Esophagus muscularis mucosa (tissue), 4 donors: ENCODE results near the gene RPS6KA2. TPM values are rescaled to one million over a fixed set of nuclear protein-coding genes. Genes with fewer than 3 reads are reported as not detected.

ENCODE experiments used
- DNase-seq: peaks from one replicate; pipeline ENCODE4 v3.0.0-alpha.2; 2017; ENCODE audit errors: extremely low spot score
- H3K27ac ChIP-seq, 4 donors: fragments of 200-600 bp; sonication (generic); replicated peaks in 1 of 4; 1 replicate in 3 of 4; 2 replicates in 1 of 4; pipeline ENCODE4 v1.5.1; 2016 to 2019; ENCODE audit warnings: mild to moderate bottlenecking in 1 of 4
- H3K27me3 ChIP-seq, 4 donors: fragments of 200-600 bp; sonication (generic); one replicate each; pipeline versions ENCODE4 v1.5.1 to v1.6.0; 2016 to 2019
- H3K36me3 ChIP-seq, 4 donors: fragments of 200-600 bp; sonication (generic); one replicate each; pipeline ENCODE4 v1.5.1; 2016 to 2019
- H3K4me1 ChIP-seq, 4 donors: fragments of 200-600 bp; sonication (generic); one replicate each; pipeline ENCODE4 v1.5.1; 2016 to 2019
- H3K4me3 ChIP-seq, 4 donors: fragments of 200-600 bp; sonication (generic); 1 replicate in 2 of 4; 2 replicates in 2 of 4; pipeline ENCODE4 v1.5.1; 2016 to 2019; ENCODE audit warnings: mild to moderate bottlenecking in 4 of 4, moderate library complexity in 1 of 4
- H3K9me3 ChIP-seq, 4 donors: fragments of 200-600 bp; sonication (generic); 1 replicate in 3 of 4; 2 replicates in 1 of 4; pipeline ENCODE4 v1.5.1; 2016 to 2019
- CTCF ChIP-seq, 3 experiments: fragments of 200-600 bp in 2 of 3; fragments of 450-650 bp in 1 of 3; sonication (generic) in 2 of 3; IDR thresholded peaks; one replicate each; pipeline ENCODE4 v1.5.1; 2017 to 2019; ENCODE audit warnings: antibody characterized with exemption in 3 of 3, mild to moderate bottlenecking in 2 of 3, moderate library complexity in 1 of 3
- EP300 ChIP-seq: sonication (generic); formaldehyde crosslinking; IDR thresholded peaks from one replicate; pipeline ENCODE4 v1.6.1; 2017; ENCODE audit warnings: antibody characterized with exemption
- POLR2A ChIP-seq: fragments of 450-650 bp; IDR thresholded peaks from one replicate; pipeline ENCODE4 v1.6.1; 2017; ENCODE audit warnings: antibody characterized with exemption, moderate library complexity, mild to moderate bottlenecking, low read depth
- POLR2AphosphoS5 ChIP-seq, 2 donors: sonication (generic); formaldehyde crosslinking; IDR thresholded peaks; one replicate each; pipeline ENCODE4 v1.6.1; 2017; ENCODE audit warnings: antibody characterized with exemption in 2 of 2
- WGBS: methylation state at CpG from one replicate; pipeline ENCODE4 v1.1.5; 2018; 5-methylcytosine and 5-hydroxymethylcytosine counted together
- intact Hi-C: fragments of 100-400 bp; cut with DNase I; formaldehyde crosslinking; loops from one replicate; pipeline ENCODE4 v1.15.1; 2023
- total RNA-seq, 4 donors: library from RNA; depleted of rRNA; stranded (reverse); fragments of >200 nt; gene quantifications; one replicate each; pipeline versions ENCODE4 v1.1.0 to v1.2.1, GENCODE V29; 2016

Gene RPS6KA2
- total RNA-seq, 4 donors from 2014 or later: 83.9 to 126 (median 112) TPM

GRCh38 chr6:166525567-166525966 is 101.5 kb downstream of the RPS6KA2 start:
- intact Hi-C loops: no loop called here
- DNase-seq: no peak
- H3K4me3 ChIP-seq: no peak overlapping the region
- 97% methylated on average over 9 of the region's 9 CpGs for WGBS
- H3K27me3 ChIP-seq: no peaks in the 10 kb centered on the region
- H3K36me3 ChIP-seq: peaks cover 6 to 56% (median 42%) of the 10 kb centered on the region in 4 donors
- H3K27ac ChIP-seq: no peak overlapping the region
- TF ChIP-seq EP300 (no peak), POLR2AphosphoS5 (IDR thresholded peaks at IDR 0.05) (no peak), CTCF (IDR thresholded peaks at IDR 0.05) (no peak), POLR2A (no peak)
- H3K4me1 ChIP-seq: no peaks in the 10 kb centered on the region
- no peaks in the 10 kb centered on the region for H3K9me3 ChIP-seq

GRCh38 chr6:166523782-166524559 is 103.1 kb downstream of the RPS6KA2 start:
- Histone ChIP-seq H3K27ac (no peak overlapping the region), H3K36me3 (peaks cover 0 to 42% (median 32%) of the 10 kb centered on the region in 4 donors), H3K4me3 (no peak overlapping the region), H3K9me3 (no peaks in the 10 kb centered on the region), H3K4me1 (no peaks in the 10 kb centered on the region), H3K27me3 (no peaks in the 10 kb centered on the region)
- TF ChIP-seq POLR2A (no peak), POLR2AphosphoS5 (IDR thresholded peaks at IDR 0.05) (no peak), CTCF (IDR thresholded peaks at IDR 0.05) (no peak), EP300 (no peak)
- intact Hi-C loops: no loop called here
- 90% methylated on average over 16 of the region's 16 CpGs for WGBS
- no peak for DNase-seq

DNA sequence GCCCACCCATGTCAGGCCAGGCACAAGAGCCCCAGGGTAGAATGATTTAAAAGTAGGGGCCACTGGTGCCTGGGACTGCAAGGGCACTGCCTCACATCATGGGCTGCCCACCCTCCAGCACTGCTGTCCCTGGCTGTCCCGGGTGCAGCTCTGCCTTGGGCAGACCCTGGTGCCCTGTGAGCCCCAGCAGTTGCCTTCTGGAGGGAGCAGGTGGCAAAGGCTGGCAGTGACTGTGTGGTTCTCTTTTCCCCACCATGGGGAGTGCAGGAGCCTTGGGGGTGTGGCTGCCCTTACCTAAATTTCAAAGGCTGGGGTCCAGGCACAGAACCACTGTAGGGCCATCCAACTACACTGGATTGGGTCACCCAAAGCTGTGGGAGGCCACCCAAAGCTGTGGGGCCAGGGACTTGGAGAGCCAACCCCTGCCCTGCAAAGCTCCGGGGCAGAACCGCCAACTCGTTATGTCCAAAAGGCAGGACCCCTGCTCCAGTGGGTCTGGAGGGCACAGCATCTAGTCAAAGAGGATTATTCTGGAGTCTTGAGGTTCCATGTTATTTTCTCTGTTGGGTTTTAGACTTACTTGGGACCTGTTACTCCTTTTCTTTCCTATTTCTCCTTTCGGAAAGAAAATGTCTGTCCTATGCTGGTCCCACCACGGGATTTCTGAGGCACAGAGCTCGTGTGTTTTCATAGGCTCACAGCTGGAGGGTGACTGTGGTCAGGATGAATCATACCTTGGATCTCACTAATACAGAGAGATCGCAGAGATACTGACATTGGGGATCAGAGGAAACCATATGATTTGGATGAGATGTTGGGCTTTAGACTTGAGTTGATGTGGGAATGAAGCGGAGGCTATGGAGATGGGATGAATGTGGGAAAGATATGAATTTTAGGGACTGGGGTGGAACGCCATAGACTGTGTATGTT is 105.9 kb downstream of the RPS6KA2 start:
- H3K36me3 ChIP-seq: peaks cover 0 to 46% (median 26%) of the 10 kb centered on the region in 4 donors
- no peak for DNase-seq
- H3K4me3 ChIP-seq: no peak overlapping the region
- 94% methylated on average over 9 of the region's 10 CpGs for WGBS
- no peaks in the 10 kb centered on the region for H3K9me3 ChIP-seq
- no peak overlapping the region for H3K27ac ChIP-seq
- TF ChIP-seq POLR2A (no peak), EP300 (no peak), CTCF (IDR thresholded peaks at IDR 0.05) (no peak), POLR2AphosphoS5 (IDR thresholded peaks at IDR 0.05) (no peak)
- no peaks in the 10 kb centered on the region for H3K27me3 ChIP-seq
- H3K4me1 ChIP-seq: no peaks in the 10 kb centered on the region
- intact Hi-C loops: no loop called here

DNA sequence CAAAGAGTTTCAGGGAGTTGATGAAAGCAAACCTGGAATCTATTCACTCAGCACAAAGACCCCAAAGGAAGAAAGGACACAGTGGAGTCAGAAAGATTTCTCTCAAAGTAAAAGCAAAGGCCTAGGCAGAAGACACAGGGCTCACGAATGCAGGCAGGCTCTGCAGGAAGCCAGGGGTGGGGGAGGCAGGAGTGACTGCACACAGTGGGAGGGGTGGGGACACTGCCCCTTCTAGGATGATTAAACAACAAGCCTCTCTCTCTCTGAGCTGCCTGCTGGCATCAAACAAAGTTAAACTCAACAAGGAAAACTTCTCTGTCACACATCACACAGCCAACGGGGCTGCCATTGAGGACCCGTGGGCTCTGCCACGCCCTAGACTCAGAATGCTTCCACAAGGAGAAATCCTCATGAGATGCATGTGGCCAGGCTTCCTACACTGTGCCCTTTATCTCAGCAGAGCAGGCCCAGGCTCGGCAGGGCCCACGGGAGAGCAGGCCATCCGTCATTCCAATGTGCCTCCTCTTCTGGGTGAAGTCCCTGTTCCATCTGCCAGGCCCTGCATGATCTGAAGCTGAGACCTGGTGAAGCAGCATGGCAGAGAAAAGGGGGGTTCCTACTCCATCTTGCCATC is 110.7 kb downstream of the RPS6KA2 start:
- 79% methylated on average over 7 of the region's 7 CpGs for WGBS
- H3K4me1 ChIP-seq: no peaks in the 10 kb centered on the region
- TF ChIP-seq EP300: no peak
- TF ChIP-seq POLR2A: no peak
- TF ChIP-seq CTCF (IDR thresholded peaks at IDR 0.05): no peak
- TF ChIP-seq POLR2AphosphoS5 (IDR thresholded peaks at IDR 0.05): no peak
- H3K4me3 ChIP-seq: no peak overlapping the region
- peaks cover 0 to 35% (median 18%) of the 10 kb centered on the region in 4 donors for H3K36me3 ChIP-seq
- H3K27me3 ChIP-seq: no peaks in the 10 kb centered on the region
- H3K9me3 ChIP-seq: no peaks in the 10 kb centered on the region
- no peak overlapping the region for H3K27ac ChIP-seq
- DNase-seq: no peak
- intact Hi-C loops: no loop called here
